Smooth muscle cell of trachea (primary cell): Measurements from ENCODE around the gene SEMA3C. TPM values are rescaled to one million over a fixed set of nuclear protein-coding genes. Genes with fewer than 3 reads are reported as not detected.

Experiments
- total RNA-seq: library from RNA; depleted of rRNA; stranded (reverse); fragments of >200 nt; gene quantifications from 2 replicates; pipeline ENCODE4 v1.2.1, GENCODE V29; 2014

Gene SEMA3C
- total RNA-seq, result 156 and 163 TPM in 2 replicates

GRCh38 chr7:80918909-80919721, at the start of gene SEMA3C:
Gene SEMA3C, minus strand, starts transcription at chr7:80919051. Its CDS starts 2,270 bp downstream, at chr7:80916781.

